SK-N-SH treated with all-trans-retinoic acid at 6 μM for 48 hours (cell line): ENCODE measurements around the gene CMIP.

ENCODE experiments used
- ATAC-seq: fragments of 200-7000 bp; cut with Tn5 transposase; 3 replicates; pipeline ENCODE4 v1.9.1; 2020; ENCODE audit warnings: mild to moderate bottlenecking, moderate library complexity
- BACH2 ChIP-seq: fragments of 250-450 bp; sonication (Bioruptor Pico); IDR thresholded peaks from 2 replicates; pipeline ENCODE4 v1.9.0; 2021; ENCODE audit warnings: mild to moderate bottlenecking, borderline replicate concordance
- CSDC2 ChIP-seq: fragments of 250-450 bp; sonication (Bioruptor Pico); IDR thresholded peaks from 2 replicates; pipeline ENCODE4 v1.5.0; 2020; ENCODE audit warnings: mild to moderate bottlenecking, moderate library complexity
- CSRNP3 ChIP-seq: fragments of 250-450 bp; sonication (Bioruptor Pico); IDR thresholded peaks from 2 replicates; pipeline ENCODE4 v1.5.1; 2021; ENCODE audit warnings: mild to moderate bottlenecking, moderate library complexity
- ESRRG ChIP-seq: fragments of 250-450 bp; sonication (Bioruptor Pico); IDR thresholded peaks from 2 replicates; pipeline ENCODE4 v1.6.1; 2021; ENCODE audit warnings: mild to moderate bottlenecking
- GLIS3 ChIP-seq: fragments of 250-450 bp; sonication (Bioruptor Pico); IDR thresholded peaks from 2 replicates; pipeline ENCODE4 v1.5.0; 2020; ENCODE audit warnings: mild to moderate bottlenecking, moderate library complexity
- ISL1 ChIP-seq: fragments of 250-450 bp; sonication (Bioruptor Pico); IDR thresholded peaks from 2 replicates; pipeline ENCODE4 v2.1.2; 2022; ENCODE audit warnings: mild to moderate bottlenecking, moderate library complexity
- OSR1 ChIP-seq: fragments of 250-450 bp; sonication (Bioruptor Pico); IDR thresholded peaks from 2 replicates; pipeline ENCODE4 v1.8.0; 2022; ENCODE audit warnings: moderate library complexity, mild to moderate bottlenecking, inconsistent platforms
- PPARA ChIP-seq: fragments of 250-450 bp; sonication (Bioruptor Pico); IDR thresholded peaks from 2 replicates; pipeline ENCODE4 v1.5.0; 2020; ENCODE audit warnings: mild to moderate bottlenecking, borderline replicate concordance
- RARB ChIP-seq: fragments of 250-450 bp; sonication (Bioruptor Pico); IDR thresholded peaks from 2 replicates; pipeline ENCODE4 v1.8.0; 2021; ENCODE audit warnings: mild to moderate bottlenecking, moderate library complexity
- SNAI2 ChIP-seq: fragments of 250-450 bp; sonication (Bioruptor Pico); IDR thresholded peaks from 2 replicates; pipeline ENCODE4 v1.5.0; 2020; ENCODE audit warnings: mild to moderate bottlenecking, moderate library complexity
- TCF4 ChIP-seq: fragments of 250-450 bp; sonication (Bioruptor Pico); IDR thresholded peaks from 2 replicates; pipeline ENCODE4 v1.8.0; 2021; ENCODE audit warnings: mild to moderate bottlenecking, moderate library complexity, borderline replicate concordance
- ZFP3 ChIP-seq: fragments of 250-450 bp; sonication (Bioruptor Pico); IDR thresholded peaks from 2 replicates; pipeline ENCODE4 v1.5.0; 2020; ENCODE audit warnings: mild to moderate bottlenecking, moderate library complexity
- ZFP30 ChIP-seq: fragments of 450-650 bp; formaldehyde crosslinking; IDR thresholded peaks from 2 replicates; pipeline ENCODE4 v1.5.0; 2022; ENCODE audit warnings: mild to moderate bottlenecking, moderate library complexity
- ZNF565 ChIP-seq: fragments of 450-650 bp; formaldehyde crosslinking; conservative IDR thresholded peaks from 2 replicates; pipeline ENCODE4 v1.5.0; 2020; ENCODE audit warnings: low read depth, mild to moderate bottlenecking, moderate library complexity
- ZNF70 ChIP-seq: fragments of 450-650 bp; formaldehyde crosslinking; IDR thresholded peaks from 2 replicates; pipeline ENCODE4 v1.5.0; 2020; ENCODE audit warnings: mild to moderate bottlenecking, moderate library complexity
- ZNF8 ChIP-seq: fragments of 450-650 bp; formaldehyde crosslinking; IDR thresholded peaks from 2 replicates; pipeline ENCODE4 v1.5.0; 2020; ENCODE audit warnings: mild to moderate bottlenecking, moderate library complexity
- TF ChIP-seq, protein P1 (sequence below): fragments of 250-450 bp; sonication (Bioruptor Pico); IDR thresholded peaks from 2 replicates; pipeline ENCODE4 v1.8.0; 2020; ENCODE audit warnings: mild to moderate bottlenecking, moderate library complexity, borderline replicate concordance
- TF ChIP-seq, protein P2 (sequence below): fragments of 250-450 bp; sonication (Bioruptor Pico); IDR thresholded peaks from 2 replicates; pipeline ENCODE4 v1.8.0; 2021; ENCODE audit warnings: low read depth, mild to moderate bottlenecking, moderate library complexity, borderline replicate concordance
- TF ChIP-seq, protein P3 (sequence below): fragments of 250-450 bp; sonication (Bioruptor Pico); IDR thresholded peaks from 2 replicates; pipeline ENCODE4 v1.5.0; 2020; ENCODE audit warnings: mild to moderate bottlenecking, moderate library complexity

CMIP gene

DNA sequence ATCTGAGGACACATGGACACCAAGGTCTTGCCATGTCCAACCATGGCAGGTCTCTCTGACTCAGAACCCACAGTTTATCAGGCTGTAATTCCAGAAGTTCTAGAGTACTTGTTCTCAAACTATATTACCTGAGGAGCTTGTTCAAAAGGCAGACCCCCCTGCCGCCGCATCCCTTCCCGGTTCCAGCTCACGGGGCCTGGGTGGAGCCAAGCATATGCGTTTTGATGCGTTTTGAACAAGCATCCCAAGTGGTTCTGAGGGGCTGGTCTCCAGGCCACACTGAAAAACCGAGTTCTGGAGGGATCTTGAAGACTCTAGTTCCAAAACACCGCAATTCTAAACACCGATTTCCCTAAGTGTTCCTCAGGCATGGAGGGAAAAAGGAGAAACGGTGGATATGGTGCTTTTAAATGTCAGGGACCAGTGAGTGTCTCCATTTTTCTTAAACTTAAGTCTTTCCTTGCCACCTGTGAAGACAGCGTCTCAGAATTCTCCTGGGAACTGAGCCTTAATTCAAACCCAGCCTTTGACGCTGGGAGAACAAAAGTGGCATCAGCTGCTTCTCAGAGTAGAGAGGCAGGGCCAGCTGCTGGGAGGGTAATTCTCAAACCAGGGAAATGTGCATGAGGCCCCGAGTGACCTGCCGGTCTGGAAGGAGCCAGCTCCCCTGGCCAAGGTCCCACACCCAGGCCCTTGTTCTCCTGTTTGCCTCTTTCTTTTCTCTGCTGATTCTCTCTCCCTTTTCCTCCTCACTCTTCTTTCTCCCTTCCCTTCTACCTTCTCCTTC lies 250.1 kb downstream of the CMIP start (continued):
- TF ChIP-seq ZNF8 (CRISPR knock-in tag) (no peak), SNAI2 (no peak), ISL1 (CRISPR knock-in tag) (no peak), ZFP30 (CRISPR knock-in tag) (no peak), OSR1 (CRISPR knock-in tag) (no peak)
- TF ChIP-seq, protein P1, sequence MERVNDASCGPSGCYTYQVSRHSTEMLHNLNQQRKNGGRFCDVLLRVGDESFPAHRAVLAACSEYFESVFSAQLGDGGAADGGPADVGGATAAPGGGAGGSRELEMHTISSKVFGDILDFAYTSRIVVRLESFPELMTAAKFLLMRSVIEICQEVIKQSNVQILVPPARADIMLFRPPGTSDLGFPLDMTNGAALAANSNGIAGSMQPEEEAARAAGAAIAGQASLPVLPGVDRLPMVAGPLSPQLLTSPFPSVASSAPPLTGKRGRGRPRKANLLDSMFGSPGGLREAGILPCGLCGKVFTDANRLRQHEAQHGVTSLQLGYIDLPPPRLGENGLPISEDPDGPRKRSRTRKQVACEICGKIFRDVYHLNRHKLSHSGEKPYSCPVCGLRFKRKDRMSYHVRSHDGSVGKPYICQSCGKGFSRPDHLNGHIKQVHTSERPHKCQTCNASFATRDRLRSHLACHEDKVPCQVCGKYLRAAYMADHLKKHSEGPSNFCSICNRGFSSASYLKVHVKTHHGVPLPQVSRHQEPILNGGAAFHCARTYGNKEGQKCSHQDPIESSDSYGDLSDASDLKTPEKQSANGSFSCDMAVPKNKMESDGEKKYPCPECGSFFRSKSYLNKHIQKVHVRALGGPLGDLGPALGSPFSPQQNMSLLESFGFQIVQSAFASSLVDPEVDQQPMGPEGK (CRISPR knock-in tag), result no peak
- TF ChIP-seq, protein P2, sequence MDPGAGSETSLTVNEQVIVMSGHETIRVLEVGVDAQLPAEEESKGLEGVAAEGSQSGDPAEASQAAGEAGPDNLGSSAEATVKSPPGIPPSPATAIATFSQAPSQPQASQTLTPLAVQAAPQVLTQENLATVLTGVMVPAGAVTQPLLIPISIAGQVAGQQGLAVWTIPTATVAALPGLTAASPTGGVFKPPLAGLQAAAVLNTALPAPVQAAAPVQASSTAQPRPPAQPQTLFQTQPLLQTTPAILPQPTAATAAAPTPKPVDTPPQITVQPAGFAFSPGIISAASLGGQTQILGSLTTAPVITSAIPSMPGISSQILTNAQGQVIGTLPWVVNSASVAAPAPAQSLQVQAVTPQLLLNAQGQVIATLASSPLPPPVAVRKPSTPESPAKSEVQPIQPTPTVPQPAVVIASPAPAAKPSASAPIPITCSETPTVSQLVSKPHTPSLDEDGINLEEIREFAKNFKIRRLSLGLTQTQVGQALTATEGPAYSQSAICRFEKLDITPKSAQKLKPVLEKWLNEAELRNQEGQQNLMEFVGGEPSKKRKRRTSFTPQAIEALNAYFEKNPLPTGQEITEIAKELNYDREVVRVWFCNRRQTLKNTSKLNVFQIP (CRISPR knock-in tag), result no peak

- ATAC-seq, result no peak
- TF ChIP-seq, protein P3, sequence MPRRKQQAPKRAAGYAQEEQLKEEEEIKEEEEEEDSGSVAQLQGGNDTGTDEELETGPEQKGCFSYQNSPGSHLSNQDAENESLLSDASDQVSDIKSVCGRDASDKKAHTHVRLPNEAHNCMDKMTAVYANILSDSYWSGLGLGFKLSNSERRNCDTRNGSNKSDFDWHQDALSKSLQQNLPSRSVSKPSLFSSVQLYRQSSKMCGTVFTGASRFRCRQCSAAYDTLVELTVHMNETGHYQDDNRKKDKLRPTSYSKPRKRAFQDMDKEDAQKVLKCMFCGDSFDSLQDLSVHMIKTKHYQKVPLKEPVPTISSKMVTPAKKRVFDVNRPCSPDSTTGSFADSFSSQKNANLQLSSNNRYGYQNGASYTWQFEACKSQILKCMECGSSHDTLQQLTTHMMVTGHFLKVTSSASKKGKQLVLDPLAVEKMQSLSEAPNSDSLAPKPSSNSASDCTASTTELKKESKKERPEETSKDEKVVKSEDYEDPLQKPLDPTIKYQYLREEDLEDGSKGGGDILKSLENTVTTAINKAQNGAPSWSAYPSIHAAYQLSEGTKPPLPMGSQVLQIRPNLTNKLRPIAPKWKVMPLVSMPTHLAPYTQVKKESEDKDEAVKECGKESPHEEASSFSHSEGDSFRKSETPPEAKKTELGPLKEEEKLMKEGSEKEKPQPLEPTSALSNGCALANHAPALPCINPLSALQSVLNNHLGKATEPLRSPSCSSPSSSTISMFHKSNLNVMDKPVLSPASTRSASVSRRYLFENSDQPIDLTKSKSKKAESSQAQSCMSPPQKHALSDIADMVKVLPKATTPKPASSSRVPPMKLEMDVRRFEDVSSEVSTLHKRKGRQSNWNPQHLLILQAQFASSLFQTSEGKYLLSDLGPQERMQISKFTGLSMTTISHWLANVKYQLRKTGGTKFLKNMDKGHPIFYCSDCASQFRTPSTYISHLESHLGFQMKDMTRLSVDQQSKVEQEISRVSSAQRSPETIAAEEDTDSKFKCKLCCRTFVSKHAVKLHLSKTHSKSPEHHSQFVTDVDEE (CRISPR knock-in tag), result no peak
- TF ChIP-seq CSRNP3 (CRISPR knock-in tag) (no peak), SNAI2 (no peak)
These were observed 250.9 kb downstream of the CMIP start for GRCh38 chr16:81695321-81696165.

GRCh38 chr16:81696166-81696960 lies 251.8 kb downstream of the CMIP start:
- TF ChIP-seq RARB (no peak), ZNF70 (no peak), CSDC2 (no peak), ZFP30 (CRISPR knock-in tag) (no peak), CSRNP3 (CRISPR knock-in tag) (no peak), BACH2 (CRISPR knock-in tag) (no peak), OSR1 (CRISPR knock-in tag) (no peak), TCF4 (CRISPR knock-in tag) (no peak), ESRRG (CRISPR knock-in tag) (no peak), SNAI2 (no peak), ZNF565 (CRISPR knock-in tag) (no peak), GLIS3 (CRISPR knock-in tag) (no peak), ZFP3 (no peak), PPARA (CRISPR knock-in tag) (no peak)
- TF ChIP-seq, protein P1 (CRISPR knock-in tag), result no peak
- TF ChIP-seq, protein P2 (CRISPR knock-in tag), result no peak
- TF ChIP-seq, all 23 proteins: peak for 0

More at GRCh38 chr16:81696166-81696960, 251.8 kb downstream of the CMIP start:
- ATAC-seq, result no peak
